Retina (tissue), 1 donor: ENCODE results near the gene KCNA10.

Experiments
- DNase-seq: peaks from one replicate; pipeline ENCODE4 v3.0.0-alpha.2; 2016

Gene KCNA10

GRCh38 chr1:110494522-110495406 is 24.2 kb downstream of the KCNA10 start:
- no peak for DNase-seq

- no peak for DNase-seq
Observed at GRCh38 chr1:110494036-110494435, 24.9 kb downstream of the KCNA10 start.

- no peak for DNase-seq
Observed at GRCh38 chr1:110493059-110493699, 25.8 kb downstream of the KCNA10 start.

GRCh38 chr1:110492573-110492972 is 26.4 kb downstream of the KCNA10 start:
- peak; percentile 28 for DNase-seq

GRCh38 chr1:110490791-110491451 is 28.1 kb downstream of the KCNA10 start:
- DNase-seq: no peak

GRCh38 chr1:110489973-110490542 is 28.9 kb downstream of the KCNA10 start:
- DNase-seq: no peak

- DNase-seq: no peak
Observed at GRCh38 chr1:110489406-110489805, 29.6 kb downstream of the KCNA10 start.

GRCh38 chr1:110488867-110489266 is 30.1 kb downstream of the KCNA10 start:
- DNase-seq: no peak

GRCh38 chr1:110488161-110488560 is 30.8 kb downstream of the KCNA10 start:
- DNase-seq: no peak

GRCh38 chr1:110487726-110488125 is 31.2 kb downstream of the KCNA10 start:
- DNase-seq: no peak

GRCh38 chr1:110485725-110486124 is 33.2 kb downstream of the KCNA10 start:
- DNase-seq: no peak

GRCh38 chr1:110484801-110485200 is 34.2 kb downstream of the KCNA10 start:
- no peak for DNase-seq

- no peak for DNase-seq
Observed at GRCh38 chr1:110483308-110483685, 35.7 kb downstream of the KCNA10 start.

GRCh38 chr1:110482662-110483307 is 36.2 kb downstream of the KCNA10 start:
- peak; percentile 62 for DNase-seq

GRCh38 chr1:110481968-110482623 is 36.9 kb downstream of the KCNA10 start:
- no peak for DNase-seq

GRCh38 chr1:110480356-110481096 is 38.4 kb downstream of the KCNA10 start:
- DNase-seq: no peak

GRCh38 chr1:110478886-110479285 is 40.1 kb downstream of the KCNA10 start:
- no peak for DNase-seq

- DNase-seq: no peak
Observed at GRCh38 chr1:110477967-110478640, 40.9 kb downstream of the KCNA10 start.

- no peak for DNase-seq
Observed at GRCh38 chr1:110477445-110477957, 41.5 kb downstream of the KCNA10 start.

GRCh38 chr1:110477041-110477440 is 41.9 kb downstream of the KCNA10 start:
- DNase-seq: no peak
